ENCODE data around the gene EPS15. TPM values are rescaled to one million over a fixed set of nuclear protein-coding genes. Genes with fewer than 3 reads are reported as not detected.

Gene EPS15
- polyA plus RNA-seq, 1 of the 3 experiments (the other 2 are of a cell fraction): 17.0 TPM

GRCh38 chr1:51497340-51497739 is 21.7 kb downstream of the EPS15 start:
- H3K4me1 ChIP-seq (ENCODE audit: control insufficient read depth in 1 of 2, insufficient read depth in 2 of 2, low read depth in 1 of 2, low read length in 1 of 2): no peaks in the 10 kb centered on the region
- WGBS (ENCODE audit: low lambda C conversion rate): 96% methylated on average over 5 of the region's 5 CpGs
- H3K9me2 ChIP-seq: no peaks in the 10 kb centered on the region
- H3K9me3 ChIP-seq: no peaks in the 10 kb centered on the region
- H2AFZ ChIP-seq (ENCODE audit: low read depth): no peak overlapping the region
- peaks cover 100% of the 10 kb centered on the region for H3K79me2 ChIP-seq (ENCODE audit: insufficient read depth)
- H3K27ac ChIP-seq (ENCODE audit: low read depth in 2 of 2, low read length in 1 of 2): no peak overlapping the region
- peaks cover 12% of the 10 kb centered on the region for H3F3A ChIP-seq (replicated peaks; ENCODE audit: insufficient read depth)
- POLR2A ChIA-PET: no interaction called here
- no peak overlapping the region for H3K4me3 ChIP-seq (ENCODE audit: low read depth in 2 of 2, low read length in 1 of 2)
- H3K36me3 ChIP-seq (replicated peaks in 1 of 2; ENCODE audit: control insufficient read depth in 1 of 2, insufficient read depth in 2 of 2, low read length in 1 of 2): peaks cover 0 to 31% of the 10 kb centered on the region in 2 experiments
- TF ChIP-seq, protein P1, sequence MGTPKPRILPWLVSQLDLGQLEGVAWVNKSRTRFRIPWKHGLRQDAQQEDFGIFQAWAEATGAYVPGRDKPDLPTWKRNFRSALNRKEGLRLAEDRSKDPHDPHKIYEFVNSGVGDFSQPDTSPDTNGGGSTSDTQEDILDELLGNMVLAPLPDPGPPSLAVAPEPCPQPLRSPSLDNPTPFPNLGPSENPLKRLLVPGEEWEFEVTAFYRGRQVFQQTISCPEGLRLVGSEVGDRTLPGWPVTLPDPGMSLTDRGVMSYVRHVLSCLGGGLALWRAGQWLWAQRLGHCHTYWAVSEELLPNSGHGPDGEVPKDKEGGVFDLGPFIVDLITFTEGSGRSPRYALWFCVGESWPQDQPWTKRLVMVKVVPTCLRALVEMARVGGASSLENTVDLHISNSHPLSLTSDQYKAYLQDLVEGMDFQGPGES (IDR thresholded peaks at IDR 0.05; ENCODE audit: low read depth, low read length): no peak
- TF ChIP-seq GATA2 (CRISPR knock-in tag; IDR thresholded peaks at IDR 0.05): no peak
- no peak for TF ChIP-seq TCF12 (IDR thresholded peaks at IDR 0.05)
- TF ChIP-seq, protein P2, sequence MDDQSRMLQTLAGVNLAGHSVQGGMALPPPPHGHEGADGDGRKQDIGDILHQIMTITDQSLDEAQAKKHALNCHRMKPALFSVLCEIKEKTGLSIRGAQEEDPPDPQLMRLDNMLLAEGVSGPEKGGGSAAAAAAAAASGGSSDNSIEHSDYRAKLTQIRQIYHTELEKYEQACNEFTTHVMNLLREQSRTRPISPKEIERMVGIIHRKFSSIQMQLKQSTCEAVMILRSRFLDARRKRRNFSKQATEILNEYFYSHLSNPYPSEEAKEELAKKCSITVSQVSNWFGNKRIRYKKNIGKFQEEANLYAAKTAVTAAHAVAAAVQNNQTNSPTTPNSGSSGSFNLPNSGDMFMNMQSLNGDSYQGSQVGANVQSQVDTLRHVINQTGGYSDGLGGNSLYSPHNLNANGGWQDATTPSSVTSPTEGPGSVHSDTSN (IDR thresholded peaks at IDR 0.05): no peak
- TF ChIP-seq, protein P3, sequence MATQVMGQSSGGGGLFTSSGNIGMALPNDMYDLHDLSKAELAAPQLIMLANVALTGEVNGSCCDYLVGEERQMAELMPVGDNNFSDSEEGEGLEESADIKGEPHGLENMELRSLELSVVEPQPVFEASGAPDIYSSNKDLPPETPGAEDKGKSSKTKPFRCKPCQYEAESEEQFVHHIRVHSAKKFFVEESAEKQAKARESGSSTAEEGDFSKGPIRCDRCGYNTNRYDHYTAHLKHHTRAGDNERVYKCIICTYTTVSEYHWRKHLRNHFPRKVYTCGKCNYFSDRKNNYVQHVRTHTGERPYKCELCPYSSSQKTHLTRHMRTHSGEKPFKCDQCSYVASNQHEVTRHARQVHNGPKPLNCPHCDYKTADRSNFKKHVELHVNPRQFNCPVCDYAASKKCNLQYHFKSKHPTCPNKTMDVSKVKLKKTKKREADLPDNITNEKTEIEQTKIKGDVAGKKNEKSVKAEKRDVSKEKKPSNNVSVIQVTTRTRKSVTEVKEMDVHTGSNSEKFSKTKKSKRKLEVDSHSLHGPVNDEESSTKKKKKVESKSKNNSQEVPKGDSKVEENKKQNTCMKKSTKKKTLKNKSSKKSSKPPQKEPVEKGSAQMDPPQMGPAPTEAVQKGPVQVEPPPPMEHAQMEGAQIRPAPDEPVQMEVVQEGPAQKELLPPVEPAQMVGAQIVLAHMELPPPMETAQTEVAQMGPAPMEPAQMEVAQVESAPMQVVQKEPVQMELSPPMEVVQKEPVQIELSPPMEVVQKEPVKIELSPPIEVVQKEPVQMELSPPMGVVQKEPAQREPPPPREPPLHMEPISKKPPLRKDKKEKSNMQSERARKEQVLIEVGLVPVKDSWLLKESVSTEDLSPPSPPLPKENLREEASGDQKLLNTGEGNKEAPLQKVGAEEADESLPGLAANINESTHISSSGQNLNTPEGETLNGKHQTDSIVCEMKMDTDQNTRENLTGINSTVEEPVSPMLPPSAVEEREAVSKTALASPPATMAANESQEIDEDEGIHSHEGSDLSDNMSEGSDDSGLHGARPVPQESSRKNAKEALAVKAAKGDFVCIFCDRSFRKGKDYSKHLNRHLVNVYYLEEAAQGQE (IDR thresholded peaks at IDR 0.05; ENCODE audit: low read depth, low read length): no peak
- TF ChIP-seq FOSL2 (IDR thresholded peaks at IDR 0.05; ENCODE audit: borderline replicate concordance, low read depth): no peak
- TF ChIP-seq TAF1 (IDR thresholded peaks at IDR 0.05; ENCODE audit: borderline replicate concordance, low read depth, low read length): no peak
- TF ChIP-seq EZH2phosphoT487 (IDR thresholded peaks at IDR 0.05; ENCODE audit: borderline replicate concordance, low read depth): no peak
- no peak for TF ChIP-seq SMC3 (IDR thresholded peaks at IDR 0.05; ENCODE audit: low read depth, low read length)
- no peak for TF ChIP-seq MEF2A (IDR thresholded peaks at IDR 0.05; ENCODE audit: borderline replicate concordance, low read depth)
- TF ChIP-seq ELF1 (IDR thresholded peaks at IDR 0.05): no peak
- TF ChIP-seq POLR2AphosphoS5 (IDR thresholded peaks at IDR 0.05; ENCODE audit: low read depth, low read length): no peak
- TF ChIP-seq MXI1 (IDR thresholded peaks at IDR 0.05; ENCODE audit: low read depth, low read length): no peak
- TF ChIP-seq MAX (IDR thresholded peaks at IDR 0.05; ENCODE audit: low read depth): no peak
- TF ChIP-seq, protein P4, sequence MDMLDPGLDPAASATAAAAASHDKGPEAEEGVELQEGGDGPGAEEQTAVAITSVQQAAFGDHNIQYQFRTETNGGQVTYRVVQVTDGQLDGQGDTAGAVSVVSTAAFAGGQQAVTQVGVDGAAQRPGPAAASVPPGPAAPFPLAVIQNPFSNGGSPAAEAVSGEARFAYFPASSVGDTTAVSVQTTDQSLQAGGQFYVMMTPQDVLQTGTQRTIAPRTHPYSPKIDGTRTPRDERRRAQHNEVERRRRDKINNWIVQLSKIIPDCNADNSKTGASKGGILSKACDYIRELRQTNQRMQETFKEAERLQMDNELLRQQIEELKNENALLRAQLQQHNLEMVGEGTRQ (IDR thresholded peaks at IDR 0.05; ENCODE audit: borderline replicate concordance, low read depth, low read length): no peak
- TF ChIP-seq FOXJ3 (CRISPR knock-in tag; IDR thresholded peaks at IDR 0.05): no peak
- TF ChIP-seq NFIC (IDR thresholded peaks at IDR 0.05; ENCODE audit: borderline replicate concordance): no peak
- no peak for TF ChIP-seq ZBTB33 (IDR thresholded peaks at IDR 0.05; ENCODE audit: borderline replicate concordance, low read depth)
- no peaks in the 10 kb centered on the region for H3K27me3 ChIP-seq (ENCODE audit: insufficient read depth)
- H3K4me2 ChIP-seq: no peak overlapping the region
- H4K20me1 ChIP-seq (ENCODE audit: insufficient read depth): peaks cover 29% of the 10 kb centered on the region
- DNase-seq: no peak
- no peak overlapping the region for H3K9ac ChIP-seq
- CTCF ChIA-PET: interaction anchor here (0.8 kb wide), 1 partner anchor 13 kb away, joined by 3 read pairs; no protein-coding TSS in a partner anchor

Data from SK-N-SH (cell line).